K562 (cell line): ENCODE results near the gene CMIP. TPM values are rescaled to one million over a fixed set of nuclear protein-coding genes. Genes with fewer than 3 reads are reported as not detected.

Source experiments
- ATAC-seq: fragments of 200-7000 bp; cut with Tn5 transposase; 3 replicates; pipeline ENCODE4 v1.9.1; 2020; ENCODE audit warnings: moderate library complexity
- BruUV-seq: library from RNA; stranded (reverse); fragments of 400-500 nt; replicated peaks from 2 replicates; lab custom pipeline; 2021; lab: Mats Ljungman, UMichigan
- CTCF ChIA-PET: fragments of 300-600 bp; formaldehyde crosslinking; extraction: SDS; loops from one replicate; lab custom pipeline; 2021; ENCODE audit warnings: low intra/inter-chr PET ratio; lab: Yijun Ruan, JAX
- POLR2A ChIA-PET: fragments of 300-600, 350-650 bp; sonication (Branson Sonifier 250); formaldehyde crosslinking; extraction: SDS; loops from one replicate; lab custom pipeline; 2021; ENCODE audit warnings: antibody characterized with exemption, inconsistent platforms; lab: Yijun Ruan, JAX
- DNase-seq, 4 experiments: peaks; one replicate each; pipeline versions ENCODE4 v3.0.0 to v3.0.0-alpha.2; 2011 to 2018; ENCODE audit warnings: low spot score in 3 of 4, mixed read lengths in 3 of 4; ENCODE audit errors: extremely low read depth in 1 of 4
- FAIRE-seq: peaks from 2 replicates; lab custom pipeline; 2011; peaks lifted over from hg19 to GRCh38; lab: Jason Lieb, UNC
- H2AFZ ChIP-seq: 2 replicates; pipeline ENCODE4 v1.6.0; 2011; ENCODE audit warnings: low read depth, low read length, control low read depth, inconsistent platforms
- H3K27ac ChIP-seq: fragments of 200-600 bp; 3 replicates; pipeline ENCODE4 v1.8.0; 2011; ENCODE audit warnings: low read depth, mild to moderate bottlenecking, control low read depth, inconsistent platforms, low read length, moderate library complexity, mixed read lengths; ENCODE audit errors: extremely low read depth
- H3K27me3 ChIP-seq, 2 experiments: fragments of 300-600 bp in 1 of 2; 2 replicates in 1 of 2; 3 replicates in 1 of 2; pipeline versions ENCODE4 v1.6.0 to v1.8.0; 2011; ENCODE audit warnings: inconsistent platforms in 2 of 2, low read length in 2 of 2, mild to moderate bottlenecking in 1 of 2, mixed read lengths in 1 of 2, moderate library complexity in 1 of 2; ENCODE audit not compliant: control insufficient read depth in 2 of 2, insufficient read depth in 2 of 2
- H3K36me3 ChIP-seq: fragments of 300-600 bp; 3 replicates; pipeline ENCODE4 v1.8.0; 2011; ENCODE audit warnings: mild to moderate bottlenecking, low read length, inconsistent platforms; ENCODE audit not compliant: control insufficient read depth, insufficient read depth
- H3K4me1 ChIP-seq, 2 experiments: fragments of 200-600 bp in 1 of 2; replicated peaks in 1 of 2; 2 replicates in 1 of 2; 3 replicates in 1 of 2; pipeline versions ENCODE4 v1.5.1 to v1.8.0; 2011; ENCODE audit warnings: inconsistent platforms in 2 of 2, low read length in 2 of 2, mild to moderate bottlenecking in 1 of 2, mixed read lengths in 1 of 2, moderate library complexity in 1 of 2; ENCODE audit not compliant: control insufficient read depth in 2 of 2, insufficient read depth in 2 of 2
- H3K4me2 ChIP-seq: 2 replicates; pipeline ENCODE4 v1.6.1; 2011; ENCODE audit warnings: low read length, control low read depth, inconsistent platforms, mixed read lengths; ENCODE audit not compliant: insufficient read depth
- H3K4me3 ChIP-seq: fragments of 200-600 bp; sonication (generic), shearing (Covaris generic); 2 replicates; pipeline ENCODE4 v1.5.1; 2016; ENCODE audit warnings: control low read depth, inconsistent platforms
- H3K79me2 ChIP-seq: fragments of 200-600 bp; 3 replicates; pipeline ENCODE4 v1.8.0; 2011; ENCODE audit warnings: low read length, inconsistent platforms; ENCODE audit not compliant: control insufficient read depth, insufficient read depth
- H3K9ac ChIP-seq, 2 experiments: 2 replicates each; pipeline versions ENCODE4 v1.6.0 to v1.6.1; 2011; ENCODE audit warnings: low read depth in 2 of 2, low read length in 2 of 2, control low read depth in 1 of 2, inconsistent platforms in 1 of 2, mild to moderate bottlenecking in 1 of 2, mixed read lengths in 1 of 2; ENCODE audit not compliant: insufficient read depth in 1 of 2
- H3K9me1 ChIP-seq: one replicate; pipeline ENCODE4 v1.6.0; 2011; ENCODE audit warnings: inconsistent platforms, mild to moderate bottlenecking, low read length, moderate library complexity; ENCODE audit not compliant: control insufficient read depth, insufficient read depth
- H3K9me3 ChIP-seq: replicated peaks from 2 replicates; pipeline ENCODE4 v1.5.1; 2011; ENCODE audit warnings: low read depth, low read length, inconsistent platforms; ENCODE audit not compliant: control insufficient read depth, insufficient read depth
- H4K20me1 ChIP-seq: replicated peaks from 2 replicates; pipeline ENCODE4 v1.6.1; 2011; ENCODE audit warnings: low read length, inconsistent platforms, mixed read lengths; ENCODE audit not compliant: control insufficient read depth, insufficient read depth
- CCAR2 ChIP-seq: fragments of 200-400 bp; formaldehyde crosslinking; IDR thresholded peaks from 2 replicates; pipeline ENCODE4 v1.6.1; 2017; ENCODE audit warnings: mild to moderate bottlenecking, low read depth, low read length
- MECOM ChIP-seq: fragments of 250-450 bp; sonication (Bioruptor Pico); IDR thresholded peaks from 2 replicates; pipeline ENCODE4 v1.8.0; 2022; ENCODE audit warnings: inconsistent platforms
- PRPF4 ChIP-seq: fragments of 200-400 bp; formaldehyde crosslinking; IDR thresholded peaks from one replicate; pipeline ENCODE4 v1.6.1; 2017; ENCODE audit warnings: low read length, low read depth, mild to moderate bottlenecking; ENCODE audit not compliant: insufficient read depth, poor library complexity, severe bottlenecking
- TRIM28 ChIP-seq: fragments of 450-650 bp; IDR thresholded peaks from 2 replicates; pipeline ENCODE4 v1.6.1; 2017
- ZBTB1 ChIP-seq: sonication (generic); formaldehyde crosslinking; IDR thresholded peaks from 2 replicates; pipeline ENCODE4 v1.8.1; 2023; ENCODE audit warnings: missing genetic modification reagents, low read depth, mild to moderate bottlenecking, borderline replicate concordance
- WGBS: fragments of 100-300 bp; shearing (Covaris generic); methylation state at CpG from one replicate; pipeline ENCODE4 v1.1.6; 2016; ENCODE audit warnings: low coverage, mixed read lengths; ENCODE audit not compliant: insufficient coverage; ENCODE audit errors: missing lambda C conversion rate; 5-methylcytosine and 5-hydroxymethylcytosine counted together
- in situ Hi-C: fragments of 300-500 bp; cut with MboI; formaldehyde crosslinking; loops from 4 replicates; pipeline ENCODE4 v1.15.0; 2018; ENCODE audit warnings: inconsistent platforms, mixed read lengths
- intact Hi-C: fragments of 100-400 bp; cut with micrococcal nuclease; formaldehyde crosslinking; loops from 2 replicates; pipeline ENCODE4 v1.14.2; 2022
- polyA plus RNA-seq, 8 experiments: library from polyadenylated mRNA; depleted of rRNA in 4 of 8; stranded (reverse) in 5 of 8; unstranded in 3 of 8; fragments of >200 nt; fragmentation: Nextera tagmentation in 2 of 8; fragmentation: Illumina TruSeq in 1 of 8; extraction: Ambion mirVana in 2 of 8; extraction: Trizol in 1 of 8; gene quantifications; 2 replicates each; pipeline versions ENCODE4 v1.2.1 to v1.2.3, GENCODE V29; 2011 to 2014; ENCODE audit warnings: inconsistent platforms in 1 of 8, missing spikeins in 1 of 8
- total RNA-seq, 7 experiments: library from RNA; depleted of rRNA in 6 of 7; stranded (reverse); fragments of >200 nt in 6 of 7; fragmentation: Illumina TruSeq in 2 of 7; extraction: Trizol in 2 of 7; gene quantifications; 2 replicates each; pipeline versions ENCODE4 v1.2.1 to v1.2.3, GENCODE V29; 2011 to 2021; ENCODE audit warnings: low replicate concordance in 1 of 7

Gene CMIP
- total and polyA plus RNA-seq, 9 of the 15 experiments (the other 6 are each of a cell fraction or from before 2014, with no cell fraction given): 0.94 to 82.5 (median 10.3) TPM

DNA sequence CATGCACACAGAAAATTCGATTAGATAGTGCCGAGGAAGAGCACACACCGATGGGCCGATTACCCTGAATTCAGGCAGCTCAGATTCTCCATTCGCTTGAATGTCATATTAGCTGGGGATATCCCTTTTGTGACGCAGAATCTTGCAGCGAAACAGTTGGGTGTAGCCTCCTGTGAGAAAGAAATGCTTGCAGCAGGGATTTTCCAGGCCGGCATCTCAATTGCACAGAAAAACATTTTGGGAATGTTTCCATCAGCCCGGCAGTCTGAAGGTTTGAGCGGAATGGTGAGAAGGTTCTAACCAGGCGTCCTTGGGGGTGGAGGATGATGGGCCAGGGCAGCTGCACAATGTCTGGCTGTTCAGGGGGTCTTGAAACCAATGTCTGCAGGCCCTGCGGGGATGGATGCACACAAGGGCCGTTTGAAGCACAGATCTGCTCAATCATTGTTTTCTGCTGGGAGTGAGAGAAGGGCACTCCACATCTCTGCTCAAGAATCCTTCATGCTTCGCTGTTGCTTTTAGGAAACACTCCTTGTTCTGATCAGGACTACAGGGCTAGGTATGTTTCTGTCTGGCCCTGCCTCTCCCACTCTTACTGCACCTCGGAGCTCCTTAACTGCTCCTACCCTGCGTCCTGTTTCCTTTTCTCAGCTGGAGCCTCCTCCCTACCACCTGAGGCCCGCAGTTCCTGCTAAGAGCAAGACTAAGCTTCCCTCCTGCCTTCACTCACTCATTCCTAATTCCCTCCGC is 94.6 kb downstream of the CMIP start:
- CTCF ChIA-PET: interaction anchor here (1.0 to 1.2 kb wide), 2 partner anchors 136 to 173 kb away, joined by 4 read pairs; no protein-coding TSS in a partner anchor

More for the DNA sequence above, 94.6 kb downstream of the CMIP start:
- DNase-seq (no peak), FAIRE-seq (no peak), ATAC-seq (no peak; the same call in 2 of the 3 replicates)
- H3K4me3 ChIP-seq: no peak overlapping the region
- 78% methylated on average over 18 of the region's 18 CpGs for WGBS
- H3K9me1 ChIP-seq: no peaks in the 10 kb centered on the region
- in situ Hi-C loops (no loop called here), intact Hi-C loops (loop anchor here (5.0 kb wide), 1 partner anchor 137 kb away; no protein-coding TSS in a partner anchor)
- H3K27ac ChIP-seq: no peak overlapping the region
- no peak overlapping the region for H2AFZ ChIP-seq
- H3K27me3 ChIP-seq: no peaks in the 10 kb centered on the region
- H3K36me3 ChIP-seq: peaks cover 9% of the 10 kb centered on the region; the same call in 1 of the 3 replicates
- no TSS peak for BruUV-seq
- H3K79me2 ChIP-seq: peaks cover 77% of the 10 kb centered on the region
- H3K9me3 ChIP-seq: no peaks in the 10 kb centered on the region
- TF ChIP-seq MECOM (CRISPR knock-in tag): no peak
- TF ChIP-seq TRIM28: no peak
- no peak for TF ChIP-seq ZBTB1
- no peak for TF ChIP-seq PRPF4
- TF ChIP-seq CCAR2: no peak
- POLR2A ChIA-PET: interaction anchor here (0.7 to 3.4 kb wide), 3 partner anchors 13 to 30 kb away, joined by 3 to 16 read pairs (median 3); no protein-coding TSS in a partner anchor
- no peak overlapping the region for H3K4me2 ChIP-seq
- H3K9ac ChIP-seq: no peak overlapping the region; a peak in 1 of 4 replicates
- peaks cover 21% of the 10 kb centered on the region for H4K20me1 ChIP-seq
- peaks cover 0 to 16% of the 10 kb centered on the region in 2 experiments; a peak in 3 of 5 replicates for H3K4me1 ChIP-seq
